SK-N-SH (cell line): Measurements from ENCODE around the gene MAK. TPM values are rescaled to one million over a fixed set of nuclear protein-coding genes. Genes with fewer than 3 reads are reported as not detected.

ENCODE experiments used
- CTCF ChIA-PET: fragments of 300-600, 350-600 bp; formaldehyde crosslinking; extraction: SDS; loops from one replicate; lab custom pipeline; 2021; lab: Yijun Ruan, JAX
- POLR2A ChIA-PET: fragments of 350-600 bp; sonication (Branson Sonifier 250); formaldehyde crosslinking; extraction: SDS; loops from one replicate; lab custom pipeline; 2020; ENCODE audit warnings: antibody characterized with exemption, inconsistent platforms; lab: Yijun Ruan, JAX
- DNase-seq: peaks from one replicate; pipeline ENCODE4 v3.0.0; 2012
- H2AFZ ChIP-seq: fragments of 200-600 bp; sonication (generic); 2 replicates; pipeline ENCODE4 v1.8.1; 2016; ENCODE audit warnings: antibody characterized with exemption, mild to moderate bottlenecking, low read depth
- H3F3A ChIP-seq: fragments of 200-600 bp; sonication (generic); replicated peaks from 2 replicates; pipeline ENCODE3; 2016; ENCODE audit warnings: antibody characterized with exemption, mild to moderate bottlenecking; ENCODE audit not compliant: insufficient read depth
- H3K27ac ChIP-seq, 2 experiments: fragments of 200-500 bp in 1 of 2; fragments of 200-600 bp in 1 of 2; sonication (Bioruptor generic) in 1 of 2; sonication (generic), shearing (Covaris generic) in 1 of 2; 2 replicates each; pipeline versions ENCODE4 v1.5.1 to v1.6.1; 2014 to 2016; ENCODE audit warnings: low read depth in 2 of 2, inconsistent platforms in 1 of 2, low read length in 1 of 2, mild to moderate bottlenecking in 1 of 2, mixed read lengths in 1 of 2
- H3K27me3 ChIP-seq: fragments of 200-600 bp; sonication (generic), shearing (Covaris generic); 2 replicates; pipeline ENCODE4 v1.6.1; 2016; ENCODE audit warnings: mixed run types; ENCODE audit not compliant: insufficient read depth
- H3K36me3 ChIP-seq, 2 experiments: fragments of 200-500 bp in 1 of 2; fragments of 200-600 bp in 1 of 2; sonication (Bioruptor generic) in 1 of 2; sonication (generic) in 1 of 2; replicated peaks in 1 of 2; 2 replicates each; pipeline versions ENCODE3 to v1.5.1; 2014 to 2016; ENCODE audit warnings: low read length in 1 of 2, mild to moderate bottlenecking in 1 of 2; ENCODE audit not compliant: insufficient read depth in 2 of 2, control insufficient read depth in 1 of 2
- H3K4me1 ChIP-seq, 2 experiments: fragments of 200-500 bp in 1 of 2; fragments of 200-600 bp in 1 of 2; sonication (Bioruptor generic) in 1 of 2; sonication (generic), shearing (Covaris generic) in 1 of 2; 2 replicates each; pipeline versions ENCODE4 v1.5.1 to v1.6.1; 2014 to 2016; ENCODE audit warnings: low read depth in 1 of 2, low read length in 1 of 2, mixed run types in 1 of 2; ENCODE audit not compliant: insufficient read depth in 2 of 2, control insufficient read depth in 1 of 2
- H3K4me2 ChIP-seq: fragments of 200-600 bp; sonication (generic), shearing (Covaris generic); 2 replicates; pipeline ENCODE4 v1.6.1; 2017; ENCODE audit warnings: mixed run types
- H3K4me3 ChIP-seq, 2 experiments: fragments of 200-500 bp in 1 of 2; fragments of 200-600 bp in 1 of 2; sonication (Bioruptor generic) in 1 of 2; sonication (generic), shearing (Covaris generic) in 1 of 2; 2 replicates each; pipeline versions ENCODE4 v1.5.1 to v1.8.1; 2014 to 2016; ENCODE audit warnings: low read depth in 2 of 2, inconsistent platforms in 1 of 2, low read length in 1 of 2, mild to moderate bottlenecking in 1 of 2, mixed read lengths in 1 of 2, moderate library complexity in 1 of 2
- H3K79me2 ChIP-seq: fragments of 200-600 bp; sonication (generic); 2 replicates; pipeline ENCODE4 v1.8.1; 2017; ENCODE audit warnings: mild to moderate bottlenecking; ENCODE audit not compliant: insufficient read depth
- H3K9ac ChIP-seq: fragments of 200-600 bp; sonication (generic); 2 replicates; pipeline ENCODE4 v1.6.1; 2017; ENCODE audit warnings: mixed run types
- H3K9me2 ChIP-seq: fragments of 200-600 bp; sonication (generic); 2 replicates; pipeline ENCODE4 v1.6.1; 2017; ENCODE audit warnings: mixed run types
- H3K9me3 ChIP-seq: fragments of 200-600 bp; sonication (generic); 2 replicates; pipeline ENCODE4 v1.6.1; 2017; ENCODE audit warnings: mixed run types, mild to moderate bottlenecking, moderate library complexity
- H4K20me1 ChIP-seq: fragments of 200-600 bp; sonication (generic); 2 replicates; pipeline ENCODE4 v1.6.1; 2017; ENCODE audit warnings: mild to moderate bottlenecking, mixed run types; ENCODE audit not compliant: insufficient read depth
- ELF1 ChIP-seq: IDR thresholded peaks from 2 replicates; pipeline ENCODE4 v1.4.0; 2012
- EZH2phosphoT487 ChIP-seq: fragments of 200-600 bp; sonication (generic); IDR thresholded peaks from 2 replicates; pipeline ENCODE4 v1.6.1; 2017; ENCODE audit warnings: low read depth, mixed run types, mild to moderate bottlenecking, antibody characterized with exemption, moderate library complexity, borderline replicate concordance
- FOXM1 ChIP-seq: IDR thresholded peaks from 2 replicates; pipeline ENCODE4 v1.4.0; 2012; ENCODE audit warnings: low read depth, mild to moderate bottlenecking
- IRF3 ChIP-seq: fragments of 150-350 bp; IDR thresholded peaks from 2 replicates; pipeline ENCODE4 v1.6.1; 2016; ENCODE audit warnings: mild to moderate bottlenecking, low read depth, low read length
- JUND ChIP-seq: IDR thresholded peaks from 2 replicates; pipeline ENCODE4 v1.4.0; 2012
- NFIC ChIP-seq: IDR thresholded peaks from 2 replicates; pipeline ENCODE4 v1.4.0; 2012; ENCODE audit warnings: borderline replicate concordance
- NRF1 ChIP-seq: IDR thresholded peaks from 2 replicates; pipeline ENCODE4 v1.6.1; 2012; ENCODE audit warnings: low read depth, mild to moderate bottlenecking, low read length
- POLR2AphosphoS5 ChIP-seq: IDR thresholded peaks from 2 replicates; pipeline ENCODE4 v1.6.1; 2012; ENCODE audit warnings: low read depth, low read length
- RAD21 ChIP-seq: IDR thresholded peaks from 2 replicates; pipeline ENCODE4 v1.6.1; 2012; ENCODE audit warnings: mild to moderate bottlenecking, low read length
- RCOR1 ChIP-seq: fragments of 150-350 bp; IDR thresholded peaks from 2 replicates; pipeline ENCODE4 v1.6.1; 2017; ENCODE audit warnings: antibody characterized with exemption, low read length
- RFX5 ChIP-seq: IDR thresholded peaks from 2 replicates; pipeline ENCODE4 v1.6.1; 2012; ENCODE audit warnings: mild to moderate bottlenecking, improper control_type of control experiment, low read length
- SIN3A ChIP-seq: IDR thresholded peaks from 2 replicates; pipeline ENCODE4 v1.6.1; 2012; ENCODE audit warnings: low read depth, mild to moderate bottlenecking, low read length, moderate library complexity, borderline replicate concordance
- ZBTB33 ChIP-seq: IDR thresholded peaks from 2 replicates; pipeline ENCODE4 v1.4.0; 2012; ENCODE audit warnings: low read depth, borderline replicate concordance
- WGBS: methylation state at CpG from one replicate; pipeline ENCODE4 v1.1.6; 2017; ENCODE audit warnings: low lambda C conversion rate; 5-methylcytosine and 5-hydroxymethylcytosine counted together
- polyA plus RNA-seq, 3 experiments: library from polyadenylated mRNA; depleted of rRNA; stranded (reverse); fragments of >200 nt; gene quantifications; 2 replicates each; pipeline ENCODE4 v1.2.3, GENCODE V29; 2012

Gene MAK
- polyA plus RNA-seq, 1 of the 3 experiments (the other 2 are of a cell fraction), result 0.02 TPM

- POLR2A ChIA-PET, result no interaction called here
- no peak for DNase-seq
- 25% methylated on average over 4 of the region's 4 CpGs for WGBS
Measured at GRCh38 chr6:10875026-10875425, 36.7 kb upstream of the MAK start.

GRCh38 chr6:10874207-10874606 lies 35.9 kb upstream of the MAK start:
- no peaks in the 10 kb centered on the region for H3F3A ChIP-seq
- TF ChIP-seq FOXM1 (no peak), SIN3A (no peak), NRF1 (no peak), NFIC (no peak), RFX5 (no peak)
- TF ChIP-seq, all 33 proteins: peak for 0
- WGBS, result 31% methylated on average over 6 of the region's 6 CpGs
- Histone ChIP-seq H3K36me3 (no peaks in the 10 kb centered on the region), H3K9me3 (no peaks in the 10 kb centered on the region), H3K9me2 (no peaks in the 10 kb centered on the region), H4K20me1 (no peaks in the 10 kb centered on the region), H3K79me2 (no peaks in the 10 kb centered on the region), H3K27me3 (no peaks in the 10 kb centered on the region), H3K4me1 (no peaks in the 10 kb centered on the region), H3K4me2 (no peak overlapping the region), H2AFZ (no peak overlapping the region), H3K4me3 (no peak overlapping the region), H3K9ac (no peak overlapping the region), H3K27ac (no peak overlapping the region)
- ChIA-PET POLR2A (no interaction called here), CTCF (interaction anchor here (1.2 kb wide), 1 partner anchor 13 kb away, joined by 3 read pairs; the partner anchor contains the start of gene SYCP2L)
- DNase-seq, result no peak

More at GRCh38 chr6:10875026-10875425, 36.7 kb upstream of the MAK start:
- Histone ChIP-seq H3K36me3 (no peaks in the 10 kb centered on the region), H3K9me3 (no peaks in the 10 kb centered on the region), H3K79me2 (no peaks in the 10 kb centered on the region), H3K4me2 (no peak overlapping the region), H3K4me3 (no peak overlapping the region), H3F3A (no peaks in the 10 kb centered on the region), H3K4me1 (no peaks in the 10 kb centered on the region), H2AFZ (no peak overlapping the region), H4K20me1 (no peaks in the 10 kb centered on the region), H3K27ac (no peak overlapping the region), H3K27me3 (no peaks in the 10 kb centered on the region), H3K9ac (no peak overlapping the region), H3K9me2 (no peaks in the 10 kb centered on the region)
- TF ChIP-seq ZBTB33 (no peak), NFIC (no peak), RCOR1 (no peak), JUND (no peak), EZH2phosphoT487 (no peak), IRF3 (no peak), ELF1 (no peak), RAD21 (no peak), POLR2AphosphoS5 (no peak)
- CTCF ChIA-PET, result interaction anchor here (1.2 to 1.4 kb wide), 4 partner anchors 8 to 27 kb away, joined by 3 to 4 read pairs (median 3); partner anchors contain the start of gene SYCP2L
